HG03045 (cell line): ENCODE results near the gene TMEM144.

Experiments used
- ATAC-seq: cut with Tn5 transposase; IDR thresholded peaks from one replicate; pipeline ENCODE4 v1.9.1; 2021; ENCODE audit warnings: mild to moderate bottlenecking, moderate library complexity; ENCODE audit not compliant: unreplicated experiment

Gene TMEM144

DNA sequence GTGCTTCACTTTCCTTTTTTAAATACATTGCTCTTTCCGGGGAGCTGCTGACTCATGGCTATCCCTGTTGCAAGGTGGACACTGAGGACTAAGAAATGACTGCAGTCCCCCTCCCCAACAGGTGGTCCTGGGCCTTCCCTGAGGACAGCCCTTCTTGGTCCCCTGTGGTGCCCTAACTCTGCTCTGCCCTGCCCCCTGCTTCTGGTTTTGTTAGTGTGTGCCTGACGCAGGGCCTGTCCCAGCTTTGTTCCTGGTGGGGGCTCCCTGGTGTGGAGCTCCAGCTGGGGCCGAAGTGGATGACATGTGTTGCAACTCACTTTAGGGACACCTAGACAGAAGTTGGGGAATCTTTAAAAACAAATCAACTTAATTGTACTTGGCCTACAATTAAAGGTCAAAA lies 81.9 kb downstream of the TMEM144 start:
- no peak for ATAC-seq

- ATAC-seq = no peak
Measured at GRCh38 chr4:158295053-158295452, 84.8 kb downstream of the TMEM144 start.

- no peak for ATAC-seq
Measured at GRCh38 chr4:158297866-158298265, 87.6 kb downstream of the TMEM144 start.

- ATAC-seq = no peak
Measured at GRCh38 chr4:158299459-158300007, 89.2 kb downstream of the TMEM144 start.

DNA sequence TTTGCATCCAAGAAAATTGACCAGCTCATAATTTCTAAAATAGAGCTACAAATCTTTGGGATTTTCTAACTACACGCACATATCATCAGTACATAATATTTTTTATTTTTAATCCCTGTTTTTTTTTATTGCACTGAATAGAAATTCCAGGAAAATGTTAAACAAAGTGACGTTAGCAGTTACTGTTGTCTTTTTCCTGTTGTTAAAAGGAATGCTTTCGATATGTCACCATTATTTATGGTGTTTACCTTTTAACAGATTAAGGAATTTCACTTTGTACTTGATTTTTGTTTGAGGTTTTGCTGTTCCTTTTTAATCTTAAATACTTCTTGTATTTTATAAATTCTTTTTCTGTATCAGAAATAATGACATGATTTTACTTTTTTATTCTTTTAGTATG lies 89.7 kb downstream of the TMEM144 start:
- ATAC-seq = no peak

- ATAC-seq = no peak
Measured at GRCh38 chr4:158302076-158302866, 92.0 kb downstream of the TMEM144 start.

- no peak for ATAC-seq
Measured at GRCh38 chr4:158304694-158305093, 94.4 kb downstream of the TMEM144 start.
